IPS-11a (cell line): ENCODE measurements around the gene EYS.

Source experiments
- H3K4me3 ChIP-seq: one replicate; pipeline ENCODE4 v1.5.1; 2013; ENCODE audit warnings: low read depth, low read length, control low read depth

Gene EYS

GRCh38 chr6:64383277-64383676 is 1323.7 kb downstream of the EYS start:
- H3K4me3 ChIP-seq: no peak overlapping the region

- H3K4me3 ChIP-seq: no peak overlapping the region
Observed at GRCh38 chr6:64376394-64376793, 1330.6 kb downstream of the EYS start.

GRCh38 chr6:64357430-64357829 is 1349.6 kb downstream of the EYS start:
- no peak overlapping the region for H3K4me3 ChIP-seq

GRCh38 chr6:64347411-64347810 is 1359.6 kb downstream of the EYS start:
- H3K4me3 ChIP-seq: no peak overlapping the region

- H3K4me3 ChIP-seq: no peak overlapping the region
Observed at GRCh38 chr6:64335195-64335594, 1371.8 kb downstream of the EYS start.

GRCh38 chr6:64334636-64335035 is 1372.4 kb downstream of the EYS start:
- H3K4me3 ChIP-seq: no peak overlapping the region

- no peak overlapping the region for H3K4me3 ChIP-seq
Observed at GRCh38 chr6:64330694-64331307, 1376.2 kb downstream of the EYS start.

GRCh38 chr6:64326939-64327338 is 1380.1 kb downstream of the EYS start:
- H3K4me3 ChIP-seq: no peak overlapping the region

- H3K4me3 ChIP-seq: no peak overlapping the region
Observed at GRCh38 chr6:64325093-64325492, 1381.9 kb downstream of the EYS start.

GRCh38 chr6:64310214-64310613 is 1396.8 kb downstream of the EYS start:
- no peak overlapping the region for H3K4me3 ChIP-seq

GRCh38 chr6:64301307-64302236 is 1405.5 kb downstream of the EYS start:
- no peak overlapping the region for H3K4me3 ChIP-seq

- H3K4me3 ChIP-seq: no peak overlapping the region
Observed at GRCh38 chr6:64299176-64299575, 1407.8 kb downstream of the EYS start.

- no peak overlapping the region for H3K4me3 ChIP-seq
Observed at GRCh38 chr6:64294034-64294433, 1413.0 kb downstream of the EYS start.

- H3K4me3 ChIP-seq: no peak overlapping the region
Observed at GRCh38 chr6:64293298-64293697, 1413.7 kb downstream of the EYS start.

GRCh38 chr6:64290867-64291266 is 1416.2 kb downstream of the EYS start:
- no peak overlapping the region for H3K4me3 ChIP-seq

- no peak overlapping the region for H3K4me3 ChIP-seq
Observed at GRCh38 chr6:64289931-64290330, 1417.1 kb downstream of the EYS start.

GRCh38 chr6:64288351-64288750 is 1418.7 kb downstream of the EYS start:
- H3K4me3 ChIP-seq: no peak overlapping the region

GRCh38 chr6:64281167-64281566 is 1425.9 kb downstream of the EYS start:
- H3K4me3 ChIP-seq: no peak overlapping the region

- no peak overlapping the region for H3K4me3 ChIP-seq
Observed at GRCh38 chr6:64280569-64280968, 1426.5 kb downstream of the EYS start.

GRCh38 chr6:64270083-64270482 is 1436.9 kb downstream of the EYS start:
- no peak overlapping the region for H3K4me3 ChIP-seq

- H3K4me3 ChIP-seq: no peak overlapping the region
Observed at GRCh38 chr6:64266351-64266821, 1440.6 kb downstream of the EYS start.

- H3K4me3 ChIP-seq: no peak overlapping the region
Observed at GRCh38 chr6:64263778-64264177, 1443.2 kb downstream of the EYS start.
